GM19023 (cell line): Measurements from ENCODE around the gene ABCA3.
"Not testable (repeated sequence)": the region's sequence is repeated elsewhere in the genome, so short reads cannot be mapped to it uniquely, and the experiment has no call there.

Experiments
- ATAC-seq: cut with Tn5 transposase; IDR thresholded peaks from one replicate; pipeline ENCODE4 v1.9.1; 2021; ENCODE audit warnings: mild to moderate bottlenecking, moderate library complexity; ENCODE audit not compliant: unreplicated experiment

Gene ABCA3

DNA sequence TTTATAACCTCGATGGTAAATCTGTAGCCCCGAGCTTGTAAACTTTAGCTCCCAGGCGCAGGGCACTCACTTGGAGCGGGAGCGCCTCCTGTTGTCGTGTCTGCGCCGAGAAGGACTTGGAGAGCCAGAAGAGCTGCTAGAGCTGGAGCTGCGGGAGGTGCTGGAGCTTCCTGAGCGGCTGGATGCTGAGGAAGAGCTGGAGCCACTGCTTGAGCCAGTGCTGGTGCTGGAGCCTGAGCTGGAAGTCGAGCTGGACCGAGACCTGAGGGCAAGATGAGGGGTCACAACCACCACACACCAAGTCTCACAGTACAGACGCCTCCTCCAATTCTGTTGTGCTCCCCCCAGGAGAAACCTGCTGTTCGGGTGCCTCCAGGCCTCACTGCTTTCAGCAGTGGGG, 77.5 kb downstream of the ABCA3 start:
- ATAC-seq: not testable (repeated sequence)

- no peak for ATAC-seq
These were observed 80.3 kb downstream of the ABCA3 start for GRCh38 chr16:2260250-2260649.

DNA sequence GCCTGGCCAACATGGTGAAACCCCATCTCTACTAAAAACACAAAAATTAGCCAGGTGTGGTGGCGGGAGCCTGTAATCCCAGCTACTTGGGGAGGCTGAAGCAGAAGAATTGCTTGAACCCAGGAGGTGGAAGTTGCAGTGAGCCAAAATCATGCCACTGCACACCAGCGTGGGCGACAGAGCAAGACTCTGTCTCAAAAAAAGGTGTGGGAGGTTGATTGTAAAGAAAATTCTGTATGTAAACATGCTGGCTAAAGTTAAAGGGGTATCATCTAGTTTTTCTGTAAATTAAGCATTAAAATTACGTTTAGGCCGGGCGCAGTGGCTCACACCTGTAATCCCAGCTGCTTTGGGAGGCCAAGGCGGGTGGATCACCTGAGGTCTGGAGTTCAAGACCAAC, 82.0 kb downstream of the ABCA3 start:
- not testable (repeated sequence) for ATAC-seq

DNA sequence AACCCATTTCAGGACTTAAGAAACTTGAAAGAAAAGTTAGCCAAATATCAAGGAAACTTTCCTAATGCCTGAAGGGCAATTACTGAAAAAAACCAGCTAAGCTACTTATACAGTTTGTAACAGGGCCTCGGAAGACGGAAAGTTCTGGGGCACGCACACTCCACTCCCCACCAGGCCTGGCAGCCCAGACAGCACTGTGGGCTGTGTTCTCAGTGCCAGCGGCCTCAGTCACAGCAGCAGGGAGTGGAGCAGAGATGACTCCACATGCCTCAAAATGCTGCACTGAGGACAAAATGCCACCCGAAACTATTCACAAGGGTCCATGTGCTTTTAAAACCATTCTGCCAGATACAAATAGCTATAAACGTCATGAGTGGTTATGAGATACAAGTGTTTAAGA, 82.8 kb downstream of the ABCA3 start:
- no peak for ATAC-seq

DNA sequence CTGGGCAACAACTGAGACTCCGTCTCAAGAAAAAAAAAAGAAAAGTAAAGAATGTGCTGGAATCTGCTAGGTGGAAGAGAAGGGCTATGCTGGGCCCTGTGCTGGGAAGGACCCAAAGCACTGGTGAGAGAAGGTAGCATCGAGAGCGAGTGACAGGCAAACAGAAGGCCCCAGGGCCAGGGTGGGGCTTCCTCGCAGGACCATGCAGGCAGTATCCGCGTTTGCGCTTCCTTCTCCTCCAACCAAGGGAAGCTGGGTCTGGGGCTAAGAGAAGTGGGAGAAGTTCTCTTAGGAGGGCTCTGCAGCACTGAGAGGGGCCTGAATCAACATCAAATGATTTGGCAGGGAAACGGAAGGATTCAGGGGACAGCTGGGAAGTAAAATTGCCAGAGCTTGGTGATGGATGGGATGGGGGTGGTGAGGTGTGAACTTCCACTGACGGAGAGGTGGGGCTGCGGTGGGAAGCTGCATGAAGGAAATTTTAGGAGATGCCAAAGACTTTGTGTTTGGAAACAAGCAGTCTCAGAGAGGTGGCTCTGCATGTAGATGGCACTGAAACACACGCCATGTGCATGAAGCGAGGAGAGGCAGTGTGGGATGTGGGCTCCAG, 83.9 kb downstream of the ABCA3 start:
- ATAC-seq: no peak

DNA sequence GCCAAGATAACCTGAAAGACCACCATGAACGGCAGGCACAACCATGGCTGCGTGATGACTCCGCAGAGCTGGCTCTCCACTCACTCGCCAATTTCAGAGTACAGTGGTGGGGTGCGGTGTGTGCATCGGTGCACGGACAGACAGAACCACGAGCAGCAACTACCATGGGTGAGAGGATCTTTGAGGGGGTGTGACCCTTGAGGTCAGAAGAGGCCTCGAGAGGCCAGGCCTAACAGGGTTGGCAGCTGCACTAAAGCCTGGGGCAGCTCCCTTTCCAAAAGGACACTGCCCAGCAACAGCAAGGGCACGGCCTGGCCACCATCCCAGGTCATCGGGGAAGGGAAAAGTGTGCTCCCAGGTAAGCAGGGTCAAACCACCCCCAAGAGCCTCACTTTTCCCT, 87.2 kb downstream of the ABCA3 start:
- no peak for ATAC-seq

DNA sequence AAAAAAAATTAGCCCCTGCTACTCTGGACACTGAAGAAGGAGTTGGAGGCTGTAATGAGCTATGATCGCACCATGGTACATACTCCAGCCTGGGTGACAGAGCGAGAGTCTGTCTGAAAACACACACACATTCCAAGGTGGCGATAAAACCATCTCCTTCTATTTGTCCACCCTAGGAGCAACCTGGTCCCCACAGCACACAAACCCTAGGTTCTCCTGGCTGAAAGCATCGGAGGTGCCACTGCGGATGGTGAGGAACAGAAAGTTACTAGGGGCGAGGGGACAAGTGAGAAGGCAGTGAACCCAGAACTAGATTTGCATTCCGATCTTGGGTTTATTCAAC, 87.8 kb downstream of the ABCA3 start:
- ATAC-seq: no peak

DNA sequence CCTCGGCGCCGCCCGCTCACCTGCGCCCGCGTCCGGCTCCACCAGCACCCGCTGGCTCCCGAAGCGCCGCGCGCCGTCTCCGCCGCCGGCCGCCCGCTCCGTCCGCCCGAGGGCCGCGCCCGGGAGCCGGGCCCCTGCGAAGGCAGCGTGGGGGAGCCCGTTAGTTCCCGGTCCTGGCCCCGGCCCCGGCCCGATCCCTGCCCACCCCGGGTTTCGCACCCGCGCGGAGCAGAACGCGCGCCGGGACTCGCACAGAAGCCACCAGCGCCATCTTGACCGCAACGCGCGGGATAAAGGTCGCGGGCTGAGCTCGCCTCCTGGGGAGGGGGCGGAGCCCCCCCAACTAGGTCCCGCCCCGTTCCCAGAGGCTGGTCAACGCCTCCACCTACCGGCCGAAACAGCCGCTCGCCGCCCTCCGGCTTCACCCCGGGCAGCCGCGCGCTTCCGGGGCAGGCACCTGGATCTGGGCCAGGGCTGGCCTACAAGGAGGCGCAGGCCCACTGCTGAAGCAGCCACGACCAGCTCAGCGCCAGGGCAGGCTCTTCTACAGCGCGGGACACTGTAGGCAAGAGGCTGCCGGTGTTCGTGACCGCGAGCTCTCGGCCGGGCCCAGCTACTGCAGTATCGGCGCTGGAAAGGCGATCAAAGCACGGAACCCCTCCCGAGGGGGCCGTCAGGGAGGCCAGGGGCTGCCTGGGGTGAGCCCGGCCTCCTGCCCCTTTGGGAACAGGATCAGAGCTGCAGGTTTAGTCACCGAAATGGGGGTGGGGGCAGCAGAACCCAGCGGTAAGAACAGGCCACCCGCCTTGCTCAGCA, 89.0 kb downstream of the ABCA3 start, which contains the start of gene ECI1:
ECI1 (minus strand) TSS at position 292 of the 816 bp plus-strand sequence; CDS start at position 271, 21 bp downstream.
- peak; percentile 89 for ATAC-seq

GRCh38 chr16:2250652-2251295, 89.8 kb downstream of the ABCA3 start:
- ATAC-seq: peak; percentile 12

GRCh38 chr16:2246301-2246885, 94.1 kb downstream of the ABCA3 start:
- ATAC-seq: no peak

- ATAC-seq: no peak
These were observed 95.4 kb downstream of the ABCA3 start for GRCh38 chr16:2244926-2245795.

GRCh38 chr16:2244301-2244700, 96.2 kb downstream of the ABCA3 start:
- ATAC-seq: no peak

DNA sequence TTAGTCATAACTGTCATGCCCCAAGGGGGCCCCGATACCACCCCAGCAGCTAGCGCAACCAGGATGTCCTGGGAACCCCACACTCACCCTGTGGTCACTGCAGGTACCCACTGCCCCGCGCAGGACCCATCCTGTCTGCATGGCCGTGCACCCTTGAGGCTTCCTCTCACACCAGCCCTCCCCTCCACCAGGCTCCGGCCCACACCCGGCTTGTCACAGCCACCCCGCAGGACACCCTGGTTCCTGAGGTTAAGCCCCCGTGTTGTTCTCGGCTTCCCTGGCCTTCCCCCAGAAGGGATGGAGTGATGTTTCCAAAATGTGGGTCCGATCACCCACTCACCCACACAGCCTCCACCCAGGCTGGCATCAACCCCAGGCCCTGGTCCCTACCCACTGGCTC, 96.7 kb downstream of the ABCA3 start:
- no peak for ATAC-seq

- ATAC-seq: no peak
These were observed 97.4 kb downstream of the ABCA3 start for GRCh38 chr16:2243031-2243528.

GRCh38 chr16:2242598-2242997, 97.9 kb downstream of the ABCA3 start:
- no peak for ATAC-seq

DNA sequence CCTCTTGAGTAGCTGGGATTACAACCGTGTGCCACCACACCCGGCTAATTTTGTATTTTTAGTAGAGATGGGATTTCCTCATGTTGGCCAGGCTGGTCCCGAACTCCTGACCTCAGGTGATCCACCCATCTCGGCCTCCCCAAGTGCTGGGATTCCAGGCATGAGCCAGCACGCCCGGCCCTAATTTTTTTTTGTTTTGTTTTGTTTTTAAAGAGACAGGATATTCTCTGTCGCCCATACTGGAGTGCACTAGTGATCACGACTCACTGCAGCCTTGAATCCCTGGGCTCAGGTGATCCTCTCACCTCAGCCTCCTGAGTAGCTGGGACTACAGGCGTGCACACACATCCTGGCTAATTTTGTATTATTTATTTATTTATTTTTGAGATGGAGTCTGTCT, 100.2 kb downstream of the ABCA3 start:
- not testable (repeated sequence) for ATAC-seq

DNA sequence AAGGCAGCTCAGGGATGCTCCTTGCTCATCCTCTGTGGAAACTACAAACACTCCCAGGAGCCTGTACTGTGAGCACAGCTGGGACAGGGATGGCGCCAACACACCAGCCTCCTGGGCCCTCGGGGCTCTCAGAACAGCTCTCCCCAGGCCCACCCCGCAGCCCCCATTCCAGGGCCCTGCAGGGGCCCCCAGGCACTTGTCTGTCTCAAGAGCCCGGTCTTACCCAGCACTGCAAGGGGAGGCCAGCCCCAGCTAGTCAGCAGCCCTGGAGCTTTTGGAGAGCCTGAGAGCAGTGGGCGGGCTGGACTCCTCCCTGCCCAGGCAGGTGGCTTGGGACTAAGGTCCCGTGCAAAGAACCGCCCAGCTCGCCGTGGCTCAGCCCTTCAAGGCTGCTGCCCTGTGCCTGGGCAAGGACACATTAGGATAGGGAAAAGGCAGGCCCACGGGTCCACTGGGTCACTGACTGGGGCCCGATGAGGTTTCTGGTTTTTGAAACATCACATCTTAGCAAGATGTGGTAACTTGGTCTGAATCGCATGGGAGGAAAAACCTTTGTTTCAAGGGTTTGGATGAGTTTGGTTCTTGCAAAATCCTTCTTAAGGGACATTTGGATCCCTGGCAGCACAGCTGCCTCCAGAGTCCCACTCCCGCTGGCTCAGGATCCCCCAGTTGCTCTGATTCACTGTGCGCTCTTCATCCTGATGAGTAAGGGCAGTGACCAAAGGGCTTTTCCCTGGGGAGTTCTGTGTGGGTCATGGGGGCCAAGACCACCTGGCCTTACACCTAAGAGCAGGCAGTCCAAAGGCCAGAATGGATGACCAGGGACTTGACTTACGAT, 101.5 kb downstream of the ABCA3 start:
- ATAC-seq: no peak

- ATAC-seq: no peak
These were observed 102.2 kb downstream of the ABCA3 start for GRCh38 chr16:2238150-2238837.
